Measurements from ENCODE around the gene PIP5K1B. TPM values are rescaled to one million over a fixed set of nuclear protein-coding genes. Genes with fewer than 3 reads are reported as not detected.
A peak's percentile ranks its signal among the peaks of the same experiment; 100 is the strongest.

The PIP5K1B gene
- total RNA-seq, 2 donors from 2014 or later = 18.4 to 44.8 TPM

GRCh38 chr9:68750786-68751185, 45.7 kb downstream of the PIP5K1B start:
- no peaks in the 10 kb centered on the region for H3K36me3 ChIP-seq
- DNase-seq (ENCODE audit: low spot score) = no peak
- H3K27me3 ChIP-seq = no peaks in the 10 kb centered on the region
- no peaks in the 10 kb centered on the region for H3K9me3 ChIP-seq
- peaks cover 0 to 12% of the 10 kb centered on the region in 2 donors for H3K4me1 ChIP-seq
- no peak overlapping the region for H3K4me3 ChIP-seq
- peak overlapping the region in 1 of 2 donors; percentile 12 for H3K27ac ChIP-seq
- TF ChIP-seq CTCF (IDR thresholded peaks at IDR 0.05) = no peak

- Histone ChIP-seq H3K27ac (no peak overlapping the region), H3K4me3 (no peak overlapping the region), H3K27me3 (no peaks in the 10 kb centered on the region), H3K4me1 (peaks cover 0 to 10% of the 10 kb centered on the region in 2 donors), H3K36me3 (no peaks in the 10 kb centered on the region), H3K9me3 (no peaks in the 10 kb centered on the region)
- TF ChIP-seq CTCF (IDR thresholded peaks at IDR 0.05) = no peak
- DNase-seq (ENCODE audit: low spot score) = no peak
These were observed 46.5 kb downstream of the PIP5K1B start for GRCh38 chr9:68751556-68751955.

GRCh38 chr9:68755051-68755450, 50.0 kb downstream of the PIP5K1B start:
- no peaks in the 10 kb centered on the region for H3K36me3 ChIP-seq
- H3K27ac ChIP-seq = no peak overlapping the region
- peaks cover 0 to 6% of the 10 kb centered on the region in 2 donors for H3K9me3 ChIP-seq
- no peak for DNase-seq (ENCODE audit: low spot score)
- no peak for TF ChIP-seq CTCF (IDR thresholded peaks at IDR 0.05)
- H3K4me1 ChIP-seq = no peaks in the 10 kb centered on the region
- no peaks in the 10 kb centered on the region for H3K27me3 ChIP-seq
- H3K4me3 ChIP-seq = no peak overlapping the region

GRCh38 chr9:68755752-68756151, 50.7 kb downstream of the PIP5K1B start:
- H3K9me3 ChIP-seq = peaks cover 0 to 6% of the 10 kb centered on the region in 2 donors

GRCh38 chr9:68759981-68760673, 55.1 kb downstream of the PIP5K1B start:
- H3K4me1 ChIP-seq = no peaks in the 10 kb centered on the region
- H3K27ac ChIP-seq = no peak overlapping the region
- TF ChIP-seq CTCF (IDR thresholded peaks at IDR 0.05) = no peak

More at GRCh38 chr9:68755752-68756151, 50.7 kb downstream of the PIP5K1B start:
- Histone ChIP-seq H3K36me3 (no peaks in the 10 kb centered on the region), H3K27me3 (no peaks in the 10 kb centered on the region), H3K4me1 (no peaks in the 10 kb centered on the region), H3K27ac (no peak overlapping the region), H3K4me3 (no peak overlapping the region)
- no peak for TF ChIP-seq CTCF (IDR thresholded peaks at IDR 0.05)
- no peak for DNase-seq (ENCODE audit: low spot score)

More at GRCh38 chr9:68759981-68760673, 55.1 kb downstream of the PIP5K1B start:
- DNase-seq (ENCODE audit: low spot score) = no peak
- H3K9me3 ChIP-seq = peaks cover 0 to 6% of the 10 kb centered on the region in 2 donors
- no peaks in the 10 kb centered on the region for H3K36me3 ChIP-seq
- no peak overlapping the region for H3K4me3 ChIP-seq
- no peaks in the 10 kb centered on the region for H3K27me3 ChIP-seq
